NCI-H69 (cell line): ENCODE data around the gene VGLL3.

Experiments used
- DNase-seq: peaks from one replicate; lab custom pipeline; 2025; lab: John Stamatoyannopoulos, UW

The VGLL3 gene

DNA sequence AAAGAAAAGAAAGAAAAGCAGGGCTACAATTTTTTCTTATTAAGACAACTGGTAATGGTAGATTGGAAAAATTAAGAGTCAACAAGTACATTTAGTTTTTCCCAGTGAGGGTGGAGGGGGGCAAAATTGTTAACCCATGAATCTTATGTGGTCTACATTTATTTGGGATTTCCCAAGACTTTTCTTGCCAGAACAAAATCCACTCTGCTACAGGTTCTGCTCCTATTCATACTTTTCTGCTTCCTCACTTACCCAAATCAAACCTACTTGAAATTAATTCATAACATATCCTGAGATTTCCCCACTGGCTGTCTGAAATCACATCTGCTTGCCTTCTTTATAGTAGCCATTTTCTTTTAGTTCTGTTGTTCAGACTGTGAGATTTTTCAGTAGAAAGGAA lies 41.1 kb downstream of the VGLL3 start:
- DNase-seq = no peak

DNA sequence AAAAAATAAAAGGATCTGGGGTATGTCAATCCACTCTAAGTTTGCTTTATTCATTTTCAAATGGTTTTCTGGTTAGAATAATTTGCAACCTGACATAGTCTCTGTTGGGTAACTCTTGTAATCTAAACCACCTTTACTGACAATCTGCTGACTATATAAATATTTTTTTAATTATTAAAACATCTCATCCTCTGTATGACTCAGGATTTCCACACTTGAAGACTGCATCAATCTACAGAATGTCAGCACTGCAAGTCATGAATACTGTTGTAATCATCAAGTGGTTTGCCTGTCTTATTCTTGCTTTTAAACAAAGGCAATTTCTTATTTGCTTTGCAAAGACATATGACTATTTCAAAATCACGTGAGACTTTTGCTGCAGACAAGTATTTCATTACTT lies 42.1 kb downstream of the VGLL3 start:
- DNase-seq = no peak

DNA sequence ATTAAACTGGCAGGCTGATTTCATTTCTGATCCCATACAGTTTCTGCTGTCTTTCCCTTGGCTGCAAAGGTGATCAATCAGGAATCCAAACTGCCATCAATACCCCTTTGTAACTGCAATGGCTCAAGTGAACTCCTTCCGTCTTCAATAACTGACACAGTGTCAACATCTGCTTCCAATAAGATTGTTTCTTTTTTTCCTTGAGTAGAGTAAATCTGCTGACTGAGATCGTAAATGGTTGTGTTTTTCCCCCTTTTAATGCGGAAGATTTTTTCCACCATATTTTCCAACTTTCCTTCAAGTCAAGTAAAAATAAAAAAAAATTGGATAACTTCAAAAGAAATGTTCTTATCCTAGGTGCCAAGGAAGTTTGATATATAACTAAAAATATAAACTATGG lies 48.7 kb downstream of the VGLL3 start:
- DNase-seq = no peak

DNA sequence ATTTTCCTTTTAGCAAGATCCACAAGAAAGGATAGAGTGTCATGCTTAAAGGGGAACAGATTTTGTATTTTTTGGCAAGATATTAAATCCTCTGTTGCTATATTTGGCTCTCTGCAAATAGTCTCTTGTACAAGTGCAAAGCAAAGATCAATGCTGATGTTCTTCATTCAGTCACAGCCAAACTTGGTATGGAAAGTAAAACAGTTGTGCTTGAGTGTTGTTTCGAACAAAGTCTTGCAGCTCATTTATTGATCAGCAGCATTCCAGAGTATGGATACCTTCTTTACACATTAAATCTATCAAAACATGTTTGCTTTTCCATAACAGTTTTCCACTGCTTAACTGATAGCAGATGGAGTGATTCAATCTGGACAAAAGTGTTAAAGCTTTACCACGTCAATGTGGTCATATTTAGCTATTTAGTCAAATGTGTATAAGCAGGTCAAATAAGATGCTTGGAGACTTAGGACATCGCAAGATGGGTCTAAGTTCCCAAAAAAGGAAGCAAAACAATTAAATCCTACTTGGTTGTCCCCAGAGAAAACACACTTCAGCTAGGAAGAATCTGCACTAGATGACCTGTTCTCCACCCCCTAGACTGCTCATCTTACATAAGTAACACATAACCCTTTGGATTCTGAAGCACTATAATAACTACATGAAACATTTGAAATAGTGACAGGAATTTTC lies 52.4 kb downstream of the VGLL3 start:
- DNase-seq = no peak

DNA sequence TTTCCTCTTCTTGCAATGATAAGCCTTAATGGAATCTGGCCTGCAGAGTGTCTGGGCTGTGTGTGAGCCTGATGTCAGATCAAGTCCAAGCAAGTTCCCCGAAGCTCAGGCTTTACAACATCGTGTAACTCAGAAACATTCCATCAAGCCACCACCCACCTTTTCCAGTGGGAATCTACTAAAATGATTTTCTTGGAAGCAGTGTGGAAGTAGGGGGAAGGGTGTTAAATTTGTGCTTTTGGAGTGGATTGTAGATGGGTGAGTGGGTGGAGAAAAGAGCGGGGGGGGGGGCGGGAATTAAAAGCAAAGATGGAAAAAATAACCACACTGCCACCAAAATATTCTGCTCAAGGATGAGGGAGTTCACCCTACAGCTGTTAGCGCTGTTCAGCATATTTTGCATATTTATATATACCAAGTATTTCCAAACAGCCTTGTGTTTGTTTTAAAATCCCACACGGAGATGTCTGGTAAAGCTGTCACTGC lies 53.6 kb downstream of the VGLL3 start:
- DNase-seq = no peak

DNA sequence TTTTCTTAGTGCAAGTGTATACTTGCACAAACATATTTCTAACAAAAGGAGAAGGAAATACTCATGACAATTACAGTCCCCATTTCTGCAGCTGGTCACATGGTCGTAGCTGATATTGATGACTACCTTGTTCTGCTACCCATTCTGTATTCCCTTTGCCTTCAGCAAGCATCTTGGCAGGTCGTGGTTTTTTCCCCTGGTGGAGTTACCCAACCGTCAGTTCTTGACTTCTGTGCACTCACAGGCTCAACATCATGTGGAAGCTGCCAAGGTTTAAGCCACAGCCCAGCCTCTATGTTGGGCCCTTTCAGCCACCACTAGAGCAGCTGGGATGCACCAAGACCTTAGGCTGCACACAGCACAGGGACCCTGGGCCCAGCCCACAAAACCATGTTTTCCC lies 56.1 kb downstream of the VGLL3 start:
- DNase-seq = no peak

DNA sequence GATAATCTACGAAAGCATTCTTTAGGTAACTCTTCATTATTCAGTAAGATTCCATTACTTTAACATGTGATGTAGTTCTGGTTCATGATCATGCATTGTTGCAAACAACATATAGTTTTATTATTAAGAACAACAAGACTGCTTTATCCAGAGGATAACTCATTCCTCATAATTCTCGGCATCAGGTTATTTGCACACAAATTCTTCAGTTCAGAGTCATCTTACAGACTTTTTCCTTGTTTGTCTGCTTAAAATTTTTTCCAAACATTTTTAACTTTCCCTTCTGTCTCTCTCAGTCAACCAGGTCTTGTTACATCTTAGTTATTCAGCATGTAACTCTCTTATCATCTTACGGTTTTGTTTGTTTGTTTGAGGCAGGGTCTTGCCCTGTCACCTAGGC lies 60.1 kb downstream of the VGLL3 start:
- no peak for DNase-seq

DNA sequence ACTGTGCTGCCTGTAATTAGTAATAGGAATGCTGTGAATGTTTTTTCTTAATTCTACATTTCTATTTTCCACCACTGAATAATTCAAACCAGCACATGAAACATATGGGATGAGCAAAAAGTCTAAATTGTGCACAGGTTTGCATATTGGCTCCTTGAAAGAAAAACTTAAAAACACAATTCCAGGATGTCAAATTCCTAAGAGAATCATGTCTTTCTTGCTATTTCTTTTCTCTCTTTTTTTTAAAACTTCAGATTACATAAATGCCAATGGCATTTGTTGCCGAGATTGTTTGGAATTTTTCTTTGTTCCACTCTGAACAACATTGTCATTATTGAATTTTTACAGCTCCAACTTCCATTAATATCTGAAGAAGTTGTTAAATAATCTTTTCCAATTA lies 60.8 kb downstream of the VGLL3 start:
- DNase-seq = no peak

DNA sequence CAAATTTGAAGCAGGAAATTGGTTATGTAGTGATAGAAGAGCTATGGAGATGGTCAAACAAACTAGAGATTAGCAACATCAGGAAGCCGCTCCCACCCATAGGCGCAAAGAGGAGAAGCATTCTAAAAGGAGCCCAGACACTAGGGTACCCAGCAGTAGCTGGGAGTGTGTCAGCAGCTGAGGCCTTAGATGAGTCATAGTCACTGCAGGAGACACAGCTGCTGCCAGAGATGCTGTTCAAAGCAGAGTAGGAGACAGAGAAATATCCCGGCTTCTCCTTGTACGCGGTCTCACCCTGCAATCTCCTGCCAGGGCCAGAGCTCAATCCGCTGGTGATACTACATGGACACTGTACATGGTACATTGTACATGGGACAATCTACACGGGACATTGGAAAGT lies 61.9 kb downstream of the VGLL3 start:
- DNase-seq = no peak

DNA sequence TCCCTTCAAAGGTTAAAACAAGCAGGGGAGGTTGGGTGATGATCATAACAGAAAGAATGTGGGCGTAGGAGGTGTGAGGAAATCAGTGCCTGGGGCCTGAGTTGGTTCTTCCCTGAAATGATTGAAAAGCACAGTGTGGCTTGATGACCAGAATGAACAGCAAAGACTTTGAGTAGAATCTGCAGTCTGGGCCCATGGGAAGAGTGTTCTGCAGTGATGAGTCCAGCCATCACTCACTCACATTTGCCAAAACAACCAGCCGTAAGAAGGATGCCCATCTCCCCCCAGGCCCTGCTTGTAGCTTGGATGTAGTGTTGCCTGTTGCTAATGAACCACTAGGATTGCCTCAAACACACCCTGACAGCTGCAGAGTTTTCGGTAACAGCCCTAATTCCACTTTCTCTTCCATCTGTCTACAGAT lies 67.9 kb downstream of the VGLL3 start:
- peak; percentile 65 for DNase-seq

DNA sequence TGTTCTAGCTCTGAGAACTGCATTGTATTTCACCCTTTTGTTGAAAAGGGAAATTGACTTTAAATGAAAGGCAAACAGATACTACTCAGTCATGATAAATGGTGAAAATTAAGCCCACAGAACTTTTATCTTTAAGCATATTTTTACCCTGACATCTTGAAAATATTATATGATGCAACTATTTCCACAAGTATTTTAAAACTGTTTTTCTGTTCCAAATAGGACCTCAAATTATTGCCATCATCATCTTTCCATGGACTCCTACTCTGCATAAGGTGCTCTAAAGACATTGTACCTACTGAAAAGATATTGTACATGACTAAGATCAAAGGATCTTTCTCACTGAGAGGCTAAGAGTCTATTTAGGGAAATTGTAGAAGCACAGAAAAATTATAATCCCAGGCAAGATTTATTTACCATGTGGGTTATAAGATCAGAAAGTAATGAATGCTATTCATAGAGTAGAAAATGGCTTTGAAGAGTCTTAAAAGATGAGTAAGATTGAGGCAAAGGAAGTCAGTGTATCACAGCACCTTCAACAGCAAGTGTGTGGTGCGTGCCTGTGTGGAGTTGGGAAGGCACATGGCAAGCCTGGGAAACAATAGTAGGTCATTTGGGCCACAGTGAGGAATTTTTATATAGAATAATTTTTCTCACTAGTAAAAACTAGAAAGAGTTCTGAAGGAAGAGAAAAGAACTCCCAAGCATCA lies 68.8 kb downstream of the VGLL3 start:
- no peak for DNase-seq

DNA sequence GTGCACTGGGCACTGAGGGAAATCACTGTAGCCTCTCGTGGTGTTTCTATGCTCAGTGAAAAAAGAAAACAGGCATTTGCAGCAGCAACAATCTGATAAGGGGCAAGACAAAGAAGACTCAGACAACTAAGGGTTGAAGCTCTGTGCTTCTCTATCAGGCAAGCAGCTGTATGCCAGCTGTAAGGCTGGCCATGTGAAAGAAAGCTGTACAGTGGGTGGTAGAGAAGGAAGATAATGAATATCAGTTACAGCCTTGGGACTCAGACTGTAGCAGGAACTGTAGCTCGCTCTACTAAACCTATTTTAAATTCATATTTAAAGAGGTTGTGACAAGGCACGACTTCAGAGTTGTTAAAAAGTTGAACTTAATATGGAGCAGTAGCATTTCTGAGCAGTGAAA lies 76.3 kb downstream of the VGLL3 start:
- DNase-seq = no peak

DNA sequence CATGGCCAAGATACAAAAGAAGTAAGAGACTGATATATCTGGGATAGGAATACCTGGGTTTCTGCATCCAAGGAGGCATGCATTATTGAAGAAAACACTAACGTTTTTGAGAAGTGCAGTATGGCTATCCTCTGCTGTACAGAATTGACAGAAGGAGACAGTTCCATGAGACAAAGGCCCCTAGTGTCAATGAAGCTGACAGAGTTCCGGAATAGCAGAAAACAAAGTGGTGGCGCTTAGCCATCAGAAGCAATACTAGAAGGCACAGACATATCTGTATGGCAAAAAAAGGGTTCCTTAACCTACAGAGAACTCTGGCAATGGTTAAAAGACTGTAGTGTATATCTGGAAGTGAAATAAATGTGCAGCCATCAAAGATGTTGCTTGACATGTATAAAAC lies 77.8 kb downstream of the VGLL3 start:
- DNase-seq = no peak

DNA sequence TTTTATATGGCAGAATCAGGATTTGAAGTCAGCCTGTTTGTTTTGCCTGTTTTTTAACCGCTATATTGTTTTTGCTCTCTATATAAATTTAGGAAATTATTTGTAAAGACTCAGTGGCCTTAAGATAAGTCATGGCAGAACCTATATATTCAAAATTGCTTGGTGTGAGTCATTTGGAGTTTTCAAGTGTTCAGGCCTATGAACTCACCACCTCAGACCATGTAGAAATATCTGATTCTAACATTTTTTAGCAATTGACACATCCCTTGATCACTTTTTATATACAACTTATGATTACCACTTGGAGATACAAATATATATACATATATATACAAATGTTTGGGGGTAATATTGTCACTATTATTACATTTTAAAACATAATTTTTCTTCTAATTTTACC lies 95.7 kb downstream of the VGLL3 start:
- DNase-seq = no peak

DNA sequence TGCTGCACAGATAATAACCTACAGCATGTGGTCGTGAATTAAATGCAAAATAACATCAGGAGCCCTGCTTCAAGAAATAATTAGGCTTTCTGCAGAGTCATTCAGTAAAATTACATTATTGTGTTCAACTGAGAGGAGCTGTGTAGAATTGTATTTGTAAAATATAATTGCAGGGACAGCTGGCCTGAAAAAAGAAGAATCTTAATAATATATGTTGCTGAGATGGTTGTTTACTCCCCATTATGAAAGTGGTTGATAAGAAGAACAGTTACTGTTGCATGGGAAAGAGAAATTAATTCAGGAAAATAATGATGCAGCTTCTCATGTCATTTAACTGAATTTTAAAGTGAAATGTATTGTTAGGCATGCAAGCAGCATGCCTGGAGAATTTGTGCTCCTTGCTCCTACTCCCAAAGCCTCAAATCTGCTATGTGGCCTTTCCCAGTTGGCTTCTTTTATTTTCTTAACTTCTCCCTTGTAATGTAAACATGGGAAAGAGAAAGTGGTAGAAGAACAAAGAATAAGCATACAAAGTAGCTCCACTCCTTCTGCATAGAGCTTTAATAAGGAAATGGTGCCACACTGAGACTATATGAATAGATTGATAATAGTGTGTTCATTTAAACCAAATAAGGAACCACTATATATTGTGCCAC lies 100.1 kb downstream of the VGLL3 start:
- DNase-seq = peak; percentile 84
